ENCODE results near the gene ARMH1. TPM values are rescaled to one million over a fixed set of nuclear protein-coding genes. Genes with fewer than 3 reads are reported as not detected.

ARMH1 gene
- 6.7 TPM for total RNA-seq

DNA sequence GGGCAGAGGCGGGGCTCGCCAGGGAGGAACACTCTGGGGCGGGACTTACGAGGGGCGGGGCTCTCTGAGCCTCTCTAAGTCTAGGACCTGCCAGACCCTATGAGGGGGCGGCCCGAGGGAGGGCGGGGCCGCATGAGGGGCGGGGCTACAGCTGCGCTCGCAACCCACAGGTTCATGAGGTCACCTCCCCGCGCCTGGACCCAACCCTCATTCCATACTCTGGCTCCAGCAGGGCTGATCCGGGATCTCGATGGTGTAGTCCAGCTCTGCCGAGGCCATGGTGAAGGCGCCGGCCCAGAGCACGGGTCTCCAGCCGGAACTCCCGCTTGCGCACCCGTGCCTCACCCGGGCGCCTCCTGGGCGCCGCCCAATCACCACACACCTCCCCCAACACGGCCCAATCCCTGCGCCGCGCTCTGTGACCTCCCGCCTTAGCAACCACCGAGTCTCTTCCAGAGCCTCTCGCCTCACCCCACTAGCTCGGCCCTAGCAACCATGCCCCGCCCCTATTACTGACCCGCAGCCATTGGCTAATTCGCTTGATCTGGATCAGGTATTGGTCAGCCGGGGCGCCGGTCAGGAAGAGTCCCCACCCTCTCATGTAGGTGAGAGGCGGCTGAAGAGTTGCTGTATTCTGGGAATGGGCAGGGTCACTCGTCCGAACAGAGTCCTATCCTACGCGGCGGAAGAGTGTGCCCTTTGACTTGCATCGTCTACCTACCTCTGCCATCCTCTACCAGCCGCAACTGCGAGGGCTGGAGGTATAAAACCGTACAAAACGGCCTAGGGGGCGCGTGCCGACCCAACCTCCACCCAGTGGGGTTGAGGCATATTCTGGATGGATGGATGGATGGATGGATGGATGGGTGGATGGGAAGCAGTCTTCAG, at the start of gene ARMH1, which contains the start of gene TMEM53:
TSS of gene ARMH1 (plus strand) at position 602 of the 888 bp plus-strand sequence. CDS start 14,984 bp downstream, outside the sequence.
TSS of gene TMEM53 (minus strand) at position 369 of the 888 bp plus-strand sequence. CDS start at position 279, 90 bp downstream.

DNA sequence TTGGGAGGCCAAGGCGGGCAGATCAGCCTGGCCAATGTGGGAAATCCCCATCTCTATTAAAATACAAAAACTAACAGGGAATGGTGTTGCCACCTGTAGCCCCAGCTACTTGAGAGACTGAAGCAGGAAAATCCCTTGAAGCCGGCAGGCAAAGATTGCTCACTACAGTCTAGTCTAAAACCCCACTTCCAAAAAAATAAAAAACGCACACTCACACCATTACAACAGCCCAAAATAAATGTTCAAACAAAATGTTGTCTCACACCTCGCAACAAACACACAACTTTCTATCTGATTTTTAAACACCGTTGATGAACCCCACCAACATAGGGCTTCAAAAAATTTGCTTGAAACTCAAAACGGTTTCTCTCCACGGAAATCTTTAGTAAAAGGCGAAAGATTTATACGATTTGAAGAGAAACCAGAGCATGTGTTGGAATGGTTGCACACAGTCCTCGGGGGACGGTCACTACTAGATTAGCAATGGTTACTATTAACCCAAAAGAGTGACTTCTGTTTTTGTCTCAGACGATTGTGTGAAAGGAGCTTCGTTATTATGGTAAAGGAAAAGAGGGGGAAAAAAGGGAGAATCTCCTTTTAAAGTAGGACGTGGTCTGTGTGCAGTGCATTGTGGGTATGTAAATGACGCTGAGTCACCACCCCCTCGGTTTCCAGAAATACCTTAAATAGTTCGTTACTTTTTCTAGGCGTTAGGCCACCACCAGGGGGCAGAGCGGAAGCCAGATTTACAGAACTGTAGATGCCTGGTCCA, 56.4 kb downstream of the ARMH1 start, which contains the start of gene RNU5D-1:
TSS of gene RNU5D-1 (minus strand) at position 430 of the 772 bp plus-strand sequence.

DNA sequence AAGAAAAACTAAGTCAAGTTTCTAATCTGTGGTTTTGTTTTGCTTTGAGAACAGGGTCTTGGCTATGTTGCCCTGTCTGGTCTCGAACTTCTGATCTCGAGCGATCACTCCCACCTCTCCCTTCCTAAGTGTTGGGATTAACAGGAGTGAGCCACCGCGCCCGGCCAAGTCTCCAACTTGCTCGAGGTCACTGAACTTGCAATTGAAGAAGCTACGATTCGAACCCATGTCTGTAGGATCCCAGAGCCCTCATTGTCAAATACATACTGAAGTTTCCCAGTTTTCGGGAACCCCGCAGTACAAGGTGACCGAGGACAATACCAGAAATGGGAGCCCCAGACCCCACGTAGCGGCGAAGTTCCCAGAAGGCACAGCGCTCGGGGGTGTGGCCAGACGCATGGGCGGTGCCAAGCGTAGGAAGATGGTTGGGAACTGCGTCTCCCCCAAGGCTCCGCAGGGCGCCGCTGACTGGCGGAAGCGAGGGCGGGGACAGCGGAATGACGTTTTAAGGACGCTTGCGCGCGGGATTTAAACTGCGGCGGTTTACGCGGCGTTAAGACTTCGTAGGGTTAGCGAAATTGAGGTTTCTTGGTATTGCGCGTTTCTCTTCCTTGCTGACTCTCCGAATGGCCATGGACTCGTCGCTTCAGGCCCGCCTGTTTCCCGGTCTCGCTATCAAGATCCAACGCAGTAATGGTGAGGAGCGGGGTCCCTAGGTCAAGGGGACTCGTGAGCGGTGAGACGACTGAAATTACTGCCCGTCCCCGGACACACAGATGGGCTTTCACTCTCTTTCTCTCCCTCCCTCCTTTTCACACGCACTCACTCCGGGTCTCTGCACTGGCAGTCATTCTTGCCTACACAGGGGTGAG, 65.0 kb downstream of the ARMH1 start, which contains the start of gene KIF2C:
TSS of gene KIF2C (plus strand) at position 531 of the 872 bp plus-strand sequence. CDS start at position 627, 96 bp downstream.

Other genes with a start within 250 kb of the ARMH1 start
- gene TMEM53, start 233 bp upstream of the ARMH1 start, total RNA-seq = 9.2 TPM
- not detected for gene RNU5D-1, start 56.5 kb downstream of the ARMH1 start, total RNA-seq
- gene KIF2C, start 65.1 kb downstream of the ARMH1 start, total RNA-seq = 6.5 TPM
- 1,866 TPM for gene RPS8, start 100.8 kb downstream of the ARMH1 start, total RNA-seq
- gene BEST4, start 113.5 kb downstream of the ARMH1 start, total RNA-seq = not detected
- gene PLK3, start 125.7 kb downstream of the ARMH1 start, total RNA-seq = 8.0 TPM
- gene DYNLT4, start 132.6 kb downstream of the ARMH1 start, total RNA-seq = not detected
- 5.7 TPM for gene BTBD19, start 133.8 kb downstream of the ARMH1 start, total RNA-seq
- 4.6 TPM for gene PTCH2, start 168.5 kb downstream of the ARMH1 start, total RNA-seq